ENCODE measurements around the gene TUBB6.

The TUBB6 gene

DNA sequence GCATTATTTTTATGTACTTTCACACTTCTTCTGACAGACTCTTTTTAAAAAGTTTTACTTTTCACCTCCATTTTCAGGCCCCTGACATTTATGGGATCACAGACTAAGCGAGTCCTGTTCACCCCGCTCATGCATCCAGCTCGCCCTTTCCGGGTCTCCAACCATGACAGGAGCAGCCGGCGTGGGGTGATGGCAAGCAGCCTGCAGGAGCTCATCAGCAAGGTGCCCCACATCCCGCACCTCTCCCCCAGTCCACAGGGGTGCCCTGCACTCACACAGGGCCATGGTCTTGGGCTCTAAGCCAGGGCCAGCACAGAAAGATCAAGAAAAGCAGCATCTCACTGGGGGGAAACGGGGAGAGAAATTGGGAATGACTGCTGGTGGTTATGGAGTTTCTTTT lies 45.3 kb upstream of the TUBB6 start (continued):
- TF ChIP-seq, protein P1, sequence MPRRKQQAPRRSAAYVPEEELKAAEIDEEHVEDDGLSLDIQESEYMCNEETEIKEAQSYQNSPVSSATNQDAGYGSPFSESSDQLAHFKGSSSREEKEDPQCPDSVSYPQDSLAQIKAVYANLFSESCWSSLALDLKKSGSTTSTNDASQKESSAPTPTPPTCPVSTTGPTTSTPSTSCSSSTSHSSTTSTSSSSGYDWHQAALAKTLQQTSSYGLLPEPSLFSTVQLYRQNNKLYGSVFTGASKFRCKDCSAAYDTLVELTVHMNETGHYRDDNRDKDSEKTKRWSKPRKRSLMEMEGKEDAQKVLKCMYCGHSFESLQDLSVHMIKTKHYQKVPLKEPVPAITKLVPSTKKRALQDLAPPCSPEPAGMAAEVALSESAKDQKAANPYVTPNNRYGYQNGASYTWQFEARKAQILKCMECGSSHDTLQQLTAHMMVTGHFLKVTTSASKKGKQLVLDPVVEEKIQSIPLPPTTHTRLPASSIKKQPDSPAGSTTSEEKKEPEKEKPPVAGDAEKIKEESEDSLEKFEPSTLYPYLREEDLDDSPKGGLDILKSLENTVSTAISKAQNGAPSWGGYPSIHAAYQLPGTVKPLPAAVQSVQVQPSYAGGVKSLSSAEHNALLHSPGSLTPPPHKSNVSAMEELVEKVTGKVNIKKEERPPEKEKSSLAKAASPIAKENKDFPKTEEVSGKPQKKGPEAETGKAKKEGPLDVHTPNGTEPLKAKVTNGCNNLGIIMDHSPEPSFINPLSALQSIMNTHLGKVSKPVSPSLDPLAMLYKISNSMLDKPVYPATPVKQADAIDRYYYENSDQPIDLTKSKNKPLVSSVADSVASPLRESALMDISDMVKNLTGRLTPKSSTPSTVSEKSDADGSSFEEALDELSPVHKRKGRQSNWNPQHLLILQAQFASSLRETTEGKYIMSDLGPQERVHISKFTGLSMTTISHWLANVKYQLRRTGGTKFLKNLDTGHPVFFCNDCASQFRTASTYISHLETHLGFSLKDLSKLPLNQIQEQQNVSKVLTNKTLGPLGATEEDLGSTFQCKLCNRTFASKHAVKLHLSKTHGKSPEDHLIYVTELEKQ (tag by site-specific recombination; IDR thresholded peaks at IDR 0.05; ENCODE audit: borderline replicate concordance) = no peak

DNA sequence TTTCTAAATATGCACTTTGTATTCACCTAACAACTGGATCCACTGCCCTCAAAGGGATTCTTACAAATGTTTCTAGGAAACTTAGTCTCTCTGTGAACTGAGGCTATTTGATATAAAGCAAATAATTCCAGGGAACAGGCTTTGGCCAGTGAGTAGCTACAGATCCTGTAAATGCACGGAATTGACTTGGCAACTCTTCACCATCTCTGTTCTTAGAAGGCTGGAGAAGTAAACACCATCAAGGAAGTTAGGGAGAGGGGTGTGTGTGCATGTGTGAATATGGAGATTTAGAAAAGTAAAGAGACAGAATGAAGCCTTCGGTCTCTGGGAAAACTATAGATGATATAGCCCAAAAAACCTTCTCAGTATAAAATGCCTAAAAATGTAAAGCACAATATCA lies 43.2 kb upstream of the TUBB6 start:
- TF ChIP-seq, protein P2, sequence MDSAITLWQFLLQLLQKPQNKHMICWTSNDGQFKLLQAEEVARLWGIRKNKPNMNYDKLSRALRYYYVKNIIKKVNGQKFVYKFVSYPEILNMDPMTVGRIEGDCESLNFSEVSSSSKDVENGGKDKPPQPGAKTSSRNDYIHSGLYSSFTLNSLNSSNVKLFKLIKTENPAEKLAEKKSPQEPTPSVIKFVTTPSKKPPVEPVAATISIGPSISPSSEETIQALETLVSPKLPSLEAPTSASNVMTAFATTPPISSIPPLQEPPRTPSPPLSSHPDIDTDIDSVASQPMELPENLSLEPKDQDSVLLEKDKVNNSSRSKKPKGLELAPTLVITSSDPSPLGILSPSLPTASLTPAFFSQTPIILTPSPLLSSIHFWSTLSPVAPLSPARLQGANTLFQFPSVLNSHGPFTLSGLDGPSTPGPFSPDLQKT (IDR thresholded peaks at IDR 0.05; ENCODE audit: borderline replicate concordance, low read depth, low read length) = no peak
- TF ChIP-seq ZNF404 (tag by site-specific recombination; IDR thresholded peaks at IDR 0.05) (no peak), ZNF335 (tag by site-specific recombination; conservative IDR thresholded peaks at IDR 0.05) (no peak), ZNF785 (tag by site-specific recombination; IDR thresholded peaks at IDR 0.05) (no peak), ZNF132 (tag by site-specific recombination; IDR thresholded peaks at IDR 0.05; ENCODE audit: borderline replicate concordance) (no peak), ZFP37 (tag by site-specific recombination; IDR thresholded peaks at IDR 0.05) (no peak), ZNF48 (tag by site-specific recombination; IDR thresholded peaks at IDR 0.05) (no peak), WT1 (tag by site-specific recombination; IDR thresholded peaks at IDR 0.05) (no peak), SP2 (tag by site-specific recombination; IDR thresholded peaks at IDR 0.05) (no peak), ZNF600 (tag by site-specific recombination; IDR thresholded peaks at IDR 0.05) (no peak), YY2 (tag by site-specific recombination; IDR thresholded peaks at IDR 0.05) (no peak), ZNF777 (tag by site-specific recombination; IDR thresholded peaks at IDR 0.05; ENCODE audit: borderline replicate concordance) (no peak), KLF7 (tag by site-specific recombination; IDR thresholded peaks at IDR 0.05; ENCODE audit: borderline replicate concordance) (no peak), ZNF670 (tag by site-specific recombination; IDR thresholded peaks at IDR 0.05; ENCODE audit: low read depth) (no peak)
- TF ChIP-seq, protein P3, sequence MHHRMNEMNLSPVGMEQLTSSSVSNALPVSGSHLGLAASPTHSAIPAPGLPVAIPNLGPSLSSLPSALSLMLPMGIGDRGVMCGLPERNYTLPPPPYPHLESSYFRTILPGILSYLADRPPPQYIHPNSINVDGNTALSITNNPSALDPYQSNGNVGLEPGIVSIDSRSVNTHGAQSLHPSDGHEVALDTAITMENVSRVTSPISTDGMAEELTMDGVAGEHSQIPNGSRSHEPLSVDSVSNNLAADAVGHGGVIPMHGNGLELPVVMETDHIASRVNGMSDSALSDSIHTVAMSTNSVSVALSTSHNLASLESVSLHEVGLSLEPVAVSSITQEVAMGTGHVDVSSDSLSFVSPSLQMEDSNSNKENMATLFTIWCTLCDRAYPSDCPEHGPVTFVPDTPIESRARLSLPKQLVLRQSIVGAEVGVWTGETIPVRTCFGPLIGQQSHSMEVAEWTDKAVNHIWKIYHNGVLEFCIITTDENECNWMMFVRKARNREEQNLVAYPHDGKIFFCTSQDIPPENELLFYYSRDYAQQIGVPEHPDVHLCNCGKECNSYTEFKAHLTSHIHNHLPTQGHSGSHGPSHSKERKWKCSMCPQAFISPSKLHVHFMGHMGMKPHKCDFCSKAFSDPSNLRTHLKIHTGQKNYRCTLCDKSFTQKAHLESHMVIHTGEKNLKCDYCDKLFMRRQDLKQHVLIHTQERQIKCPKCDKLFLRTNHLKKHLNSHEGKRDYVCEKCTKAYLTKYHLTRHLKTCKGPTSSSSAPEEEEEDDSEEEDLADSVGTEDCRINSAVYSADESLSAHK (tag by site-specific recombination; IDR thresholded peaks at IDR 0.05) = no peak
- TF ChIP-seq, protein P4, sequence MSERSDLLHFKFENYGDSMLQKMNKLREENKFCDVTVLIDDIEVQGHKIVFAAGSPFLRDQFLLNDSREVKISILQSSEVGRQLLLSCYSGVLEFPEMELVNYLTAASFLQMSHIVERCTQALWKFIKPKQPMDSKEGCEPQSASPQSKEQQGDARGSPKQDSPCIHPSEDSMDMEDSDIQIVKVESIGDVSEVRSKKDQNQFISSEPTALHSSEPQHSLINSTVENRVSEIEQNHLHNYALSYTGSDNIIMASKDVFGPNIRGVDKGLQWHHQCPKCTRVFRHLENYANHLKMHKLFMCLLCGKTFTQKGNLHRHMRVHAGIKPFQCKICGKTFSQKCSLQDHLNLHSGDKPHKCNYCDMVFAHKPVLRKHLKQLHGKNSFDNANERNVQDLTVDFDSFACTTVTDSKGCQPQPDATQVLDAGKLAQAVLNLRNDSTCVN (tag by site-specific recombination; optimal IDR thresholded peaks at IDR 0.05) = no peak
- TF ChIP-seq, protein P5, sequence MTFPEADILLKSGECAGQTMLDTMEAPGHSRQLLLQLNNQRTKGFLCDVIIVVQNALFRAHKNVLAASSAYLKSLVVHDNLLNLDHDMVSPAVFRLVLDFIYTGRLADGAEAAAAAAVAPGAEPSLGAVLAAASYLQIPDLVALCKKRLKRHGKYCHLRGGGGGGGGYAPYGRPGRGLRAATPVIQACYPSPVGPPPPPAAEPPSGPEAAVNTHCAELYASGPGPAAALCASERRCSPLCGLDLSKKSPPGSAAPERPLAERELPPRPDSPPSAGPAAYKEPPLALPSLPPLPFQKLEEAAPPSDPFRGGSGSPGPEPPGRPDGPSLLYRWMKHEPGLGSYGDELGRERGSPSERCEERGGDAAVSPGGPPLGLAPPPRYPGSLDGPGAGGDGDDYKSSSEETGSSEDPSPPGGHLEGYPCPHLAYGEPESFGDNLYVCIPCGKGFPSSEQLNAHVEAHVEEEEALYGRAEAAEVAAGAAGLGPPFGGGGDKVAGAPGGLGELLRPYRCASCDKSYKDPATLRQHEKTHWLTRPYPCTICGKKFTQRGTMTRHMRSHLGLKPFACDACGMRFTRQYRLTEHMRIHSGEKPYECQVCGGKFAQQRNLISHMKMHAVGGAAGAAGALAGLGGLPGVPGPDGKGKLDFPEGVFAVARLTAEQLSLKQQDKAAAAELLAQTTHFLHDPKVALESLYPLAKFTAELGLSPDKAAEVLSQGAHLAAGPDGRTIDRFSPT (tag by site-specific recombination; IDR thresholded peaks at IDR 0.05) = no peak
- TF ChIP-seq, protein P6, sequence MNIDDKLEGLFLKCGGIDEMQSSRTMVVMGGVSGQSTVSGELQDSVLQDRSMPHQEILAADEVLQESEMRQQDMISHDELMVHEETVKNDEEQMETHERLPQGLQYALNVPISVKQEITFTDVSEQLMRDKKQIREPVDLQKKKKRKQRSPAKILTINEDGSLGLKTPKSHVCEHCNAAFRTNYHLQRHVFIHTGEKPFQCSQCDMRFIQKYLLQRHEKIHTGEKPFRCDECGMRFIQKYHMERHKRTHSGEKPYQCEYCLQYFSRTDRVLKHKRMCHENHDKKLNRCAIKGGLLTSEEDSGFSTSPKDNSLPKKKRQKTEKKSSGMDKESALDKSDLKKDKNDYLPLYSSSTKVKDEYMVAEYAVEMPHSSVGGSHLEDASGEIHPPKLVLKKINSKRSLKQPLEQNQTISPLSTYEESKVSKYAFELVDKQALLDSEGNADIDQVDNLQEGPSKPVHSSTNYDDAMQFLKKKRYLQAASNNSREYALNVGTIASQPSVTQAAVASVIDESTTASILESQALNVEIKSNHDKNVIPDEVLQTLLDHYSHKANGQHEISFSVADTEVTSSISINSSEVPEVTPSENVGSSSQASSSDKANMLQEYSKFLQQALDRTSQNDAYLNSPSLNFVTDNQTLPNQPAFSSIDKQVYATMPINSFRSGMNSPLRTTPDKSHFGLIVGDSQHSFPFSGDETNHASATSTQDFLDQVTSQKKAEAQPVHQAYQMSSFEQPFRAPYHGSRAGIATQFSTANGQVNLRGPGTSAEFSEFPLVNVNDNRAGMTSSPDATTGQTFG (tag by site-specific recombination; IDR thresholded peaks at IDR 0.05; ENCODE audit: borderline replicate concordance) = no peak
- TF ChIP-seq, protein P7, sequence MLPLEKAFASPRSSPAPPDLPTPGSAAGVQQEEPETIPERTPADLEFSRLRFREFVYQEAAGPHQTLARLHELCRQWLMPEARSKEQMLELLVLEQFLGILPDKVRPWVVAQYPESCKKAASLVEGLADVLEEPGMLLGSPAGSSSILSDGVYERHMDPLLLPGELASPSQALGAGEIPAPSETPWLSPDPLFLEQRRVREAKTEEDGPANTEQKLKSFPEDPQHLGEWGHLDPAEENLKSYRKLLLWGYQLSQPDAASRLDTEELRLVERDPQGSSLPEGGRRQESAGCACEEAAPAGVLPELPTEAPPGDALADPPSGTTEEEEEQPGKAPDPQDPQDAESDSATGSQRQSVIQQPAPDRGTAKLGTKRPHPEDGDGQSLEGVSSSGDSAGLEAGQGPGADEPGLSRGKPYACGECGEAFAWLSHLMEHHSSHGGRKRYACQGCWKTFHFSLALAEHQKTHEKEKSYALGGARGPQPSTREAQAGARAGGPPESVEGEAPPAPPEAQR (tag by site-specific recombination; IDR thresholded peaks at IDR 0.05) = no peak
- Histone ChIP-seq H3K9me3 (ENCODE audit: control insufficient read depth, insufficient read depth, low read depth, low read length) (no peaks in the 10 kb centered on the region), H3K36me3 (ENCODE audit: control insufficient read depth in 2 of 2, insufficient read depth in 1 of 2, low read length in 2 of 2) (no peaks in the 10 kb centered on the region; a peak in 1 of 3 replicates), H3K4me3 (ENCODE audit: low read depth, low read length) (no peak overlapping the region), H3K27ac (ENCODE audit: extremely low read depth, low read depth, low read length) (no peak overlapping the region), H3K4me1 (ENCODE audit: control insufficient read depth, insufficient read depth, low read length) (no peaks in the 10 kb centered on the region)
- ChIA-PET CTCF (interaction anchor here (0.5 to 1.8 kb wide), 3 partner anchors 9 to 27 kb away, joined by 3 to 8 read pairs (median 3); no protein-coding TSS in a partner anchor), POLR2A (no interaction called here)
